Sigmoid colon (tissue), 4 donors: ENCODE data around the gene UNKL.

Source experiments
- POLR2AphosphoS5 ChIP-seq, 4 donors: sonication (generic); formaldehyde crosslinking; IDR thresholded peaks; one replicate each; pipeline ENCODE4 v1.6.1; 2017; ENCODE audit warnings: antibody characterized with exemption in 4 of 4
- TF ChIP-seq, protein P1 (sequence below), 4 experiments: fragments of 450-650 bp in 3 of 4; fragments of 200-600 bp in 1 of 4; IDR thresholded peaks; one replicate each; pipeline ENCODE4 v1.5.1; 2016 to 2019; ENCODE audit warnings: antibody characterized with exemption in 4 of 4, mild to moderate bottlenecking in 3 of 4, moderate library complexity in 2 of 4

DNA sequence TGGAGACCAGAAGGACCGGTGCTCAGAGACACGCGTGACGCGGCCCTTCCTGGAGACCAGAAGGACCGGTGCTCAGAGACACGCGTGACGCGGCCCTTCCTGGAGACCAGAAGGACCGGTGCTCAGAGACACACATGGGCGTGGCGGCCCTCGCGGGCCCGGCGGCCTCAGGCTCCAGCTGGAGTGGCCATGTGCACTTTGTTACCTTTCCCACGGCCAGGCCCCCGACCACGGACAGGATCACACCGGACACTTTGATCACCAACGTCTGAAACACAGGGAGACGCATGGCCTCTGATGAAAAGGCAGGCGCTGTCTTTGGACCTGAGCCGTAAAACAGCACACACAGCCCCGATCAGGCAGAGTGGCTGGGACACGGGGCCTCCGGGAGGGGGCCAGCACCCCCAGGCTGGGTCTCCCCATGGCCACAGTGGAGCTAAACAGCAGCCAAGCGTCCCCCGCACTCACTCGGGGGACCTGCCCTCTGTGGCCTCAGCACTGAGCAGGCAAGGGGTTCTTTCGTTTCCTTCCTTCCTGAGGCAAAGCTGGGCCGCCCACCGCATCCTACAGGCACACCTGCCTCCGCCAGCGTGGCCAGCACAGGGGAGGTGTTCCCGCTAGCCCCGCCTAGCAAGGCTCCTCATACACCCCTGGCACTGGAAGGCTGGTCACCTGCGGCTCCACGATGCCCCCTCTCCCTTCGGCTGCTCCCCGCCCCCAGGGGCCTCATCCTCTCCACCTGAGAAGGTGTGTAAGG, 43.2 kb upstream of the UNKL start:
- TF ChIP-seq POLR2AphosphoS5 (IDR thresholded peaks at IDR 0.05), result no peak
- TF ChIP-seq, protein P1, sequence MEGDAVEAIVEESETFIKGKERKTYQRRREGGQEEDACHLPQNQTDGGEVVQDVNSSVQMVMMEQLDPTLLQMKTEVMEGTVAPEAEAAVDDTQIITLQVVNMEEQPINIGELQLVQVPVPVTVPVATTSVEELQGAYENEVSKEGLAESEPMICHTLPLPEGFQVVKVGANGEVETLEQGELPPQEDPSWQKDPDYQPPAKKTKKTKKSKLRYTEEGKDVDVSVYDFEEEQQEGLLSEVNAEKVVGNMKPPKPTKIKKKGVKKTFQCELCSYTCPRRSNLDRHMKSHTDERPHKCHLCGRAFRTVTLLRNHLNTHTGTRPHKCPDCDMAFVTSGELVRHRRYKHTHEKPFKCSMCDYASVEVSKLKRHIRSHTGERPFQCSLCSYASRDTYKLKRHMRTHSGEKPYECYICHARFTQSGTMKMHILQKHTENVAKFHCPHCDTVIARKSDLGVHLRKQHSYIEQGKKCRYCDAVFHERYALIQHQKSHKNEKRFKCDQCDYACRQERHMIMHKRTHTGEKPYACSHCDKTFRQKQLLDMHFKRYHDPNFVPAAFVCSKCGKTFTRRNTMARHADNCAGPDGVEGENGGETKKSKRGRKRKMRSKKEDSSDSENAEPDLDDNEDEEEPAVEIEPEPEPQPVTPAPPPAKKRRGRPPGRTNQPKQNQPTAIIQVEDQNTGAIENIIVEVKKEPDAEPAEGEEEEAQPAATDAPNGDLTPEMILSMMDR (IDR thresholded peaks at IDR 0.05), result no peak
